Endothelial cell of umbilical vein (primary cell): ENCODE data around the gene CLDN5.
"Not testable (repeated sequence)": the region's sequence is repeated elsewhere in the genome, so short reads cannot be mapped to it uniquely, and the experiment has no call there.

ENCODE experiments used
- EZH2 ChIP-seq: IDR thresholded peaks from 2 replicates; pipeline ENCODE4 v1.6.1; 2012; ENCODE audit warnings: borderline replicate concordance, low read depth, mild to moderate bottlenecking, moderate library complexity, low read length, inconsistent platforms; ENCODE audit not compliant: severe bottlenecking
- FOS ChIP-seq: IDR thresholded peaks from 2 replicates; pipeline ENCODE4 v1.6.1; 2011; ENCODE audit warnings: mild to moderate bottlenecking, low read length, moderate library complexity, borderline replicate concordance; ENCODE audit not compliant: insufficient read depth
- POLR2AphosphoS5 ChIP-seq: IDR thresholded peaks from 2 replicates; pipeline ENCODE4 v1.6.1; 2012; ENCODE audit warnings: low read depth, mild to moderate bottlenecking, control low read depth, low read length, moderate library complexity; ENCODE audit not compliant: insufficient read depth
- TF ChIP-seq, protein P1 (sequence below), 2 donors: IDR thresholded peaks; 1 replicate in 1 of 2; 2 replicates in 1 of 2; pipeline ENCODE4 v1.5.1; 2011; ENCODE audit warnings: low read length in 2 of 2, mild to moderate bottlenecking in 2 of 2, moderate library complexity in 2 of 2, control low read depth in 1 of 2, inconsistent platforms in 1 of 2, low read depth in 1 of 2; ENCODE audit not compliant: insufficient read depth in 1 of 2; ENCODE audit errors: extremely low read depth in 1 of 2

DNA sequence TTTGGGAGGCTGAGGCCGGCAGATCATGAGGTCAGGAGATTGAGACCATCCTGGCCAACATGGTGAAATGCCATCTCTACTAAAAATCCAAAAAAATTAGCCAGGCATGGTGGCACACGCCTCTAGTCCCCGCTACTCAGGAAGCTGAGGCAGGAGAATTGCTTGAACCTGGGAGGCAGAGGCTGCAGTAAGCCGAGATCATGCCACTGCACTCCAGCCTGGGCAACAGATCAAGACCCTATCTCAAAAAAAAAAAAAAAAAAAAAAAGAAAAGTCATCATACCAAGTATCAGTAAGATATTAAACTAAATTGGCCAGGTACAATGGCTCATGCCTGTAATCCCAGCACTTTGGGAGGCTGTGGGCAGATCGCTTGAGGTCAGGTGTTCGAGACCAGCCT, 7.1 kb upstream of the CLDN5 start:
- not testable (repeated sequence) for TF ChIP-seq EZH2, FOS, POLR2AphosphoS5
- TF ChIP-seq, protein P1, sequence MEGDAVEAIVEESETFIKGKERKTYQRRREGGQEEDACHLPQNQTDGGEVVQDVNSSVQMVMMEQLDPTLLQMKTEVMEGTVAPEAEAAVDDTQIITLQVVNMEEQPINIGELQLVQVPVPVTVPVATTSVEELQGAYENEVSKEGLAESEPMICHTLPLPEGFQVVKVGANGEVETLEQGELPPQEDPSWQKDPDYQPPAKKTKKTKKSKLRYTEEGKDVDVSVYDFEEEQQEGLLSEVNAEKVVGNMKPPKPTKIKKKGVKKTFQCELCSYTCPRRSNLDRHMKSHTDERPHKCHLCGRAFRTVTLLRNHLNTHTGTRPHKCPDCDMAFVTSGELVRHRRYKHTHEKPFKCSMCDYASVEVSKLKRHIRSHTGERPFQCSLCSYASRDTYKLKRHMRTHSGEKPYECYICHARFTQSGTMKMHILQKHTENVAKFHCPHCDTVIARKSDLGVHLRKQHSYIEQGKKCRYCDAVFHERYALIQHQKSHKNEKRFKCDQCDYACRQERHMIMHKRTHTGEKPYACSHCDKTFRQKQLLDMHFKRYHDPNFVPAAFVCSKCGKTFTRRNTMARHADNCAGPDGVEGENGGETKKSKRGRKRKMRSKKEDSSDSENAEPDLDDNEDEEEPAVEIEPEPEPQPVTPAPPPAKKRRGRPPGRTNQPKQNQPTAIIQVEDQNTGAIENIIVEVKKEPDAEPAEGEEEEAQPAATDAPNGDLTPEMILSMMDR (IDR thresholded peaks at IDR 0.05; ENCODE audit: extremely low read depth in 1 of 2, insufficient read depth in 1 of 2, low read depth in 1 of 2, low read length in 2 of 2) = not testable (repeated sequence)
